ENCODE data around the gene MTURN.

Gene MTURN

GRCh38 chr7:30115709-30116297, 19.0 kb upstream of the MTURN start:
- DNase-seq (ENCODE audit: insufficient read length, low spot score) (no peak), FAIRE-seq (peak; percentile 85)
- TF ChIP-seq POLR2A (IDR thresholded peaks at IDR 0.05; ENCODE audit: low read depth, low read length): no peak

DNA sequence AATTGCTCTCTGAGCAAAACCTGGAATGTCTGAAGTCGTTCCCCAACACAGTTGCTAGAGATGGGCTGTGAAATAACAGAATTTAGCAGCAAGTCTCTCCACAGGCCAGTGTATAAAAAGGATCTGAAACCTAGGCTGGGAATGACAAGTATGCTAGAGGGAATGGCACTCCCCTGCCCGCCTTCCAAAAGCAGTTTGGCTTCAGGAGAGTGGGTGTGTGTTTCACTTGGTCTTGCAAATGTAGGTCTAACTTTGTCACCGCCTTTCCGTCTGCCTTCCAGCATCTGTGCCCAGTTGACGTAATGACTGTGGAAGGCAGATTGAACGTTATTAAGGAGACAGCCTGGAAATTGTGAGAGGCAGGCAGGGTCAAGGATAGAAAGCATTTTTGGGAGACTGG, 18.0 kb upstream of the MTURN start:
- no peak for TF ChIP-seq POLR2A (IDR thresholded peaks at IDR 0.05; ENCODE audit: low read depth, low read length)
- no peak for FAIRE-seq
- DNase-seq (ENCODE audit: insufficient read length, low spot score): no peak

DNA sequence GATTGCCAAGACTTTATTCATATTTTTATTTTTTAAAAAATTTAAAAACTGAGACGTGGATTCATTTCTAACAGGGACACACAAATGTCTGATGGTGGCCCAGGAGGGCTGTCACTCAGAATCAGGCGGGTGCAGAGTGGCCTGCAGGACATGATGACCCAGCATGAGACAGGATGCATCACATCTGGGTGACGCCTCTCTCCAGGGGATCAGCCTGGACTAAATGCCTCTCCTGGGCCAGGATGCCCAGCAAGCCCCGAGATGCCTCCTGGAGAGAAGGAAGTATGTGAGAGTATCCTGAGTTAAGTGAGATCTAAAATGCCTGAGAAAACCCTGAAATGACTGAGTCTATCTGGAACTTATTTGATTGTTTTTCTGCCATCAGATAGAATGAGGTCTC, 16.9 kb upstream of the MTURN start:
- DNase-seq (ENCODE audit: insufficient read length, low spot score): no peak
- FAIRE-seq: no peak
- TF ChIP-seq POLR2A (IDR thresholded peaks at IDR 0.05; ENCODE audit: low read depth, low read length): no peak

DNA sequence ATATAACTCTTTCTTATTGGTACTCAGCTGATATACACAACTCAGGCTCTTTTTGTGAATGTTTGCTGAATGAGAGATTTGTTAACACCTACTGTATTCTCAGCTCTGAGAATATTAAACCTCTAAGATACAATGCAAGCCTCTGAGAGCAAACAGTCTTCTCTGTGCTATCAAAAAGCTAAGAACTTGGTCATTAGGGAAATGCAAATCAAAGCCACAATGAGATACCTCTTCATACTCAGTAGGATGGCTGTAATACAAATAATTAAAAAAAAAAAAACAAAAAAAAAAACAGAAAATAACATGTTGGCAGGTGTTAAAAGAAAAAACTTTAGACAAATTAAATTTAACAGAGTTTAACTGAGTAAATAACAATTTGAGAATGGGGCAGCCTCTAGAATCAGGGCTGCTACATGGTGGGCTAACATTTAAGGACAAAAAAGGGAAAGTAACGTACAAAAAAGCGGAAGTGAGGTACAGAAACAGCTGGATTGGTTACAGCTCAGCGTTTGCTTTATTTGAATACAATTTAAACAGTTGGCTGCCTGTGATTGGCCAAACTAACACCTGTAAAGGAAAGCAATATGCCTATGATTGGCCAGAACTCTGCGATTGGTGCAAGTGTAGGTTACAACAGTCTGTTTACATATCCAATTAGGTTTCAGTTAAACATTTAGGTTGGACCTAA, 14.8 kb upstream of the MTURN start:
- TF ChIP-seq POLR2A (IDR thresholded peaks at IDR 0.05; ENCODE audit: low read depth, low read length): no peak
- FAIRE-seq (no peak), DNase-seq (ENCODE audit: insufficient read length, low spot score) (no peak)

- TF ChIP-seq POLR2A (IDR thresholded peaks at IDR 0.05; ENCODE audit: low read depth, low read length): no peak
- DNase-seq (ENCODE audit: insufficient read length, low spot score) (no peak), FAIRE-seq (no peak)
These were observed 813 bp upstream of the MTURN start for GRCh38 chr7:30133736-30134610.

- DNase-seq (ENCODE audit: insufficient read length, low spot score) (peak; percentile 96), FAIRE-seq (no peak)
- peak; percentile 55; the same call in 1 of the 2 replicates for TF ChIP-seq POLR2A (IDR thresholded peaks at IDR 0.05; ENCODE audit: low read depth, low read length)
These were observed 723 bp downstream of the MTURN start for GRCh38 chr7:30135301-30136116.

GRCh38 chr7:30136117-30136731, 1.4 kb downstream of the MTURN start:
- TF ChIP-seq POLR2A (IDR thresholded peaks at IDR 0.05; ENCODE audit: low read depth, low read length): no peak
- DNase-seq (ENCODE audit: insufficient read length, low spot score): peak; percentile 74
- FAIRE-seq: no peak

DNA sequence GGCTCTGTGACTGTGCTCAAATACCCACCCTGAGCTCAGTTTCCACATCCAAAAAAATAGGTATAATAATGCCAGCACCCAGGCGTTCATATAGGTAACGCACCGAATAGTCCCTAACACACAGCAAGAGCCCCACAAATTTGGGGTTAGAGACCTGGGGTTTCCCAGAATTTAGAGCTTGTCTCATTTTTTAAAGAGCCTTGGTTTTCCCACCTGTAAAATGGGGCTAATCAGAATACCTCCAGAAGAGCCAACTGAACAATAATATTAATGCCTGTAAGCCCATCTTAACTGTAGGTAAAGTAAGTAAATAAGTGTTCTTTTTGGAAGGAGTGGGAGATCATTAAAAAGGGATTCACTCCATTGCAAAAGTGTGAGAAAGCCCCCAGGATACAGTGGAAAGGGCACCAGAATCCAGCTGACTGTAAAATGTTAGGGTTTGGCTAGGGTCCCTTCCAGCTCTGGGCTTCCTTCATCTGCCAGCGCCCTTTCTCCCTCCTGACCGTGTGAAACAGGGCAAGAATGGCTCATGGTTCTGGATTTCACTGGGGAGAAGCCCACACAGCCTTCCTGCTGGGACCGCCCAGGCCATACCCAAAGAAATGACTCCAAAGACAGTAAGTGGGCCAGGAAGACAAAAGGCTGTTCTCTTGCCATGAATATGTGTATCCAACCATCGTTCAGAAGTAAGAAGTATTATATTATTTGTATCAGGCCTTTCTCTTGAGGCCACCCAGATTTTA, 2.1 kb downstream of the MTURN start:
- no peak for DNase-seq (ENCODE audit: insufficient read length, low spot score)
- no peak for FAIRE-seq
- TF ChIP-seq POLR2A (IDR thresholded peaks at IDR 0.05; ENCODE audit: low read depth, low read length): no peak

GRCh38 chr7:30139836-30140384, 5.1 kb downstream of the MTURN start:
- no peak for FAIRE-seq
- no peak for TF ChIP-seq POLR2A (IDR thresholded peaks at IDR 0.05; ENCODE audit: low read depth, low read length)
- no peak for DNase-seq (ENCODE audit: insufficient read length, low spot score)

GRCh38 chr7:30140456-30140855, 5.7 kb downstream of the MTURN start:
- DNase-seq (ENCODE audit: insufficient read length, low spot score) (no peak), FAIRE-seq (no peak)
- no peak for TF ChIP-seq POLR2A (IDR thresholded peaks at IDR 0.05; ENCODE audit: low read depth, low read length)

DNA sequence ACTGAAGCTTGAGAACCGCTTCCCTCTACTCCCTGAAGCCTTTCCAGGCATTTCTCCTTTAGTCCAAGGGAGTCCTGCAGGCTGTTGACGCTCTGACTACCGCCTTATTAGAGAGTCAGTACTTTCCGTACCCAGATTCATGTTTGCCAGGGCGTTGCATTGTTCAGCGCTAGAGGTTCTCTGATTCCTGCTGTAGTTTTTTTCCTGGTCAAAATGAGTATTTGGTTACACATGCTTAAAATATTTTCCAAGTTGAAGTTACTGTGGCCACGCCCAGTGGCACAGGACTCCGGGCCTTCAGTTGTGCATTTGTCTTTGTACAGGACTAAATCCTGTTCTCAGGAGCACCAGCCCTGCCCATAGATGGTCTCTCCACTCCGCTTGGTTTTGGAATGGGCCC, 7.9 kb downstream of the MTURN start:
- DNase-seq (ENCODE audit: insufficient read length, low spot score) (peak; percentile 96), FAIRE-seq (peak; percentile 90)
- TF ChIP-seq POLR2A (IDR thresholded peaks at IDR 0.05; ENCODE audit: low read depth, low read length): no peak

DNA sequence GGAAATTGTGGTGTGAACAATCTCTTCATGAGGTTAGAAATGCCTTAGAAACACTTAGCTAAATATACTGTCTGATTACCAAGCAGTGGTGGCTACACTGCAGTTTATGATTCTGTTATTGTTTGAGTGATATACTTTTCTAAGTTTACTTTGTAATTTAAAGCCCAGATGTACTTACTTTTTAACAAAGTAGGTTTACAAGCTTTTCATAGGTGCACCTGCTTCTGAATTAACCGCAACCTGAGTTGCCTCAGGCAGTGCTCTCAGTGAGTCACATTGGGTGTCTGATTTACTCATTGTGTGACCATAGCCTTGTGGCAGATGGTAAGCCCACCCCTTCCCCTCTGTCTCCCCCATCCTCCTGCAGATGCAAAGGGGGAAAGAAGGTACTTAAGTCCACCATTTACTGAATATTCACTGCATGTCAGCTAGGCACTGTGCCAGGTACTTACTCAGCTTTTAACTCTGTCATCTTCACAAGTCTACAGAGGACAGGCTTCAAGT, 9.0 kb downstream of the MTURN start:
- DNase-seq (ENCODE audit: insufficient read length, low spot score) (no peak), FAIRE-seq (peak; percentile 20)
- TF ChIP-seq POLR2A (IDR thresholded peaks at IDR 0.05; ENCODE audit: low read depth, low read length): no peak
